Raji (cell line): Measurements from ENCODE around the gene RBX1.

Experiments
- POLR2A ChIP-seq: IDR thresholded peaks from 2 replicates; pipeline ENCODE4 v1.6.1; 2011; ENCODE audit warnings: low read depth, low read length, control low read depth; ENCODE audit not compliant: insufficient read depth

RBX1 gene

DNA sequence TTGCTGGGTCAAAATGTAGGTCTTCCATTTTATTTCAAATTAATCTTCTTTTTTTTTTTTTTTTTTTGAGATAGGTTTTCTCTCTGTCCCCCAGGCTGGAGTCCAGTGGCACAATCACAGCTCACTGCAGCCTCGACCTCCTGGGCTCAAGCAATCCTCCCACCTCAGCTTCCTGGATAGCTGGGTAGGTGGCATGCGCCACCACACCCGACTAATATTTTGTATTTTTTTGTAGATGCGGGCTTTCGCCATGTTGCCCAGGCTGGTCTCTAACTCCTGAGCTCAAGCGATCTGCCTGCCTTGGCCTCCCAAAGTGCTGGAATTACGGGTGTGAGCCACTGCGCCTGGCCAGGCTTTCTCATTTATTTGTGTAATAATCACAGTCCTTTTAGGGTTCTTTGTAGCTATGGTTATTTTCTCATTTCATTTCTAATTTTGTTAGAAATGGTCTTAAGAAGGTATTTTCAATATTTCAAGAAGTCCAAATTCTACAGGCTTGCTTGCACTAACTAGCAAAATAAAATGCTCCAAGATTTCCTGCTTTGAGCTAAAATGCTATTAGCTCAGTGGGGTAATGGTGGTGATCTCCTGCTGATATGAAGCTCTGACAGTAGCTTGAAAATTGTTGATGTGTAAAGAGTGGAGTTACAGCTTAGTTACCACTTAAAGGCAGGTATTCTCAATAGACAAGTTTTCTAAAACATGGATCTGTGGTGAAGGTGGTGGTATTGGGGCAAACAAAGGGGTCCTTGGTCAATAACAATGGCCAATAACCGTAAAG lies 50.0 kb downstream of the RBX1 start:
- TF ChIP-seq POLR2A = no peak

DNA sequence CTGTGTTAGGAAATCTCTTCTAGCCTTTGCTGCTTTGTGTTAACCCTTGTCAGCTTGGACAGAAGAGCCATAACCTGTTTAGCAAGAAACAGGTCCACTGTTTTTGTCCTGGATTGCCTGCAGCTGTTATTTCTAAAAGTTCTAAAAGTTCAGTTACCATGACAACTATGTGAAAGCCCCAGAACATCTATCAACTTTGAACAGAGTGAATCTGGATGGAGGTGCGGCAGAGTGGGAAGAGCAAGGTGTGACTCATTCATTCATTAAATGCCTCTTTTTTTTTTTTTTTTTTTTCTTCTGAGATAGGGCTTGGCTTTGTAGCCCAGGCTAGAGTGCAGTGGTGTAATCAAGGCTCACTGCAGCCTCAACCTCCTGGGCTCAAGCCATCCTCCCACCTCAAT lies 50.5 kb downstream of the RBX1 start:
- TF ChIP-seq POLR2A = no peak

- TF ChIP-seq POLR2A = no peak
Measured at GRCh38 chr22:41003066-41003465, 51.9 kb downstream of the RBX1 start.

- no peak for TF ChIP-seq POLR2A
Measured at GRCh38 chr22:41003976-41004375, 52.8 kb downstream of the RBX1 start.

DNA sequence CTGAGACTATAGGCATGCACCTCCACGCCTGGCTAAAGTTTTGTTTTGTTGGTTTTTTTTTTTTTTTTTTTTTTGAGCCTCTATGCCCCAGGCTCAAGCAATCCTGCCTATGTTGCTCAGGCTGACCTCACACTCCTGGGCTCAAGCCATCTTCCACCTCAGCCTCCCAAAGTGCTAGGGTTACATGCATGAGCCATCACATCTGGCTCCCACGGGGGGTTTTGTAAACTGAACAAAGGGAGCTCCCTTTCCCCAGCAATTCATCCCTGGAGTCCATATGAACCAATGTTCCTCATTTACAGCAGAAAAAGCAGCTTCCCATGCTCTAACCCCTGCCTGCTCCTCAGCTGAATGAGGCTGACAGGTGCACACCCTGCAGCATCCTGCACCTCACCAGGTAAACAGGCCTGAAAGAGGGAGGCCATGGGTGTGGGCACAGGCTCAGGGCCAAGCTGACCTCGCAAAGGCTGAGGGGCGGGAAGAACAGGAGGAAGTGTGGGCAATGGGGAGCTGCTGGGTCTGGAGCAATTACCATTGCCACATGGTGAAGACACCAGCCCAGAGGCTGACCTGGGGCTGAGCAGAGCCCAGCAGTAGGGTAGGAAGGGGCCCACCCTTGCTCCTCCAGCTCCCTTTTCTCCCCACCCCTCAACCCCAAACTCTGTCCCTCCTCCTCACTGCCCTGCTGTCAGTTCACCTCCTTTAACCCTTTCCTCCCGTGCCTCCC lies 58.2 kb downstream of the RBX1 start:
- TF ChIP-seq POLR2A = no peak

DNA sequence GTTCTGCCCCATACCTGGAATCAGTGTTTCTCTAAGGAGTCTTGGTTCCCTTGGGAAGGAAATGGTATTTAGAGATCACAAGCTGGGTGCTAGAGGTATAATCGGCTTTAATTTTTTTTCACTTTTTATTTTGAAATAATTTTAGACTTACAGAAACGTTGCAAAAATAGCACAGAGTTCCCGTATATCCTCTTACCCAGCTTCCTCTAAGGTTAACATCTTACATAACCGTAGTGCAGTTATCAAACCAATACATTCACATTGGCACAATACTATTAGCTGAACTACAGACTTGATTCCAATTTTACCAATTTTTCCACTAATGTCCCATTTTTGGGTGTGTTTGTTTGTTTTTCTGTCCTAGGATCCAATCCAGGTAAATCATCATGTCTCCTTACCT lies 63.8 kb downstream of the RBX1 start:
- no peak for TF ChIP-seq POLR2A

GRCh38 chr22:41021061-41021612 lies 70.0 kb downstream of the RBX1 start:
- TF ChIP-seq POLR2A = no peak

DNA sequence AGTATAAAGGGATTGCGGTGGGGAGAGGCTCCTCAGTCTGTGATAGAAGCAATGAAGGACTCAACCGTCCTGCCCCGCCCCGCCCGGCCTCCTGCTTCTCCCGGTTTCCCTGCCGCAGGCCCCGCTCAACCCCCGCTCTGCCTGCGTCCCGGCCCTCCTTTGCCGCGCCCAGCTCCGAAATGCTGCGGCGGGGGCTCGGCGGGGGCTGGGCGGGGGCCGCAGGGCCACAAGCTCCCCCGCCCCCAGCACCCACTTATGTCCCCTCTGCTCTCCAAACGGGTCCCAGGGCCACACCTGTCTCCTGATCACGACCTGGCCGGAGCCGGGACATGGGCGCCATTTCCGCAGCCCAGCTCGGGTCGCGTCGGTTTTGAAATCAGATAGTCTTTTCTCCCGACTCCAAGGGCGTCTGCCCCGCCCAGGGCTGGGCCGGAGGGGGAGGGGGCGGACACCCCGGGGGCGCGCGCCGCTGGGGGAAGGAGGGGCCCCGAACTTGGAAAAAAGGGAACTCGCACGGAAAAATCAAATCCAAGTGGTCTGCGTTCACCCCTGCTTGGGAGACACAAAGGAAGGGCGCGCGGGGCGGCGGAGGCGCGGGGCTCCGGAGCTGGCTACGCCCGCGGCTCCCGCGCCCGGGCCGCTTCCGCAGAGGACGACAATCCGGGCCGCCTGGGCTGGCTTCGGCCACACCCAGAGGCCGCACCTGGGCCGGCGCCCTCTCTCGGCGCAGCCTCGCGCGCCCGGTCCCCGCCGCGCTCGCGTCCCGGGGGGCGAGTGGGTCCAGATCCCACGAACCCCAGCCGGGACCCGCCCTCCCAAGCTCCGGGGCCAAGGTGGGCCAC lies 70.7 kb downstream of the RBX1 start:
- TF ChIP-seq POLR2A = 0 out of 2 replicates have a peak, but pooled peaks have one; percentile 2

DNA sequence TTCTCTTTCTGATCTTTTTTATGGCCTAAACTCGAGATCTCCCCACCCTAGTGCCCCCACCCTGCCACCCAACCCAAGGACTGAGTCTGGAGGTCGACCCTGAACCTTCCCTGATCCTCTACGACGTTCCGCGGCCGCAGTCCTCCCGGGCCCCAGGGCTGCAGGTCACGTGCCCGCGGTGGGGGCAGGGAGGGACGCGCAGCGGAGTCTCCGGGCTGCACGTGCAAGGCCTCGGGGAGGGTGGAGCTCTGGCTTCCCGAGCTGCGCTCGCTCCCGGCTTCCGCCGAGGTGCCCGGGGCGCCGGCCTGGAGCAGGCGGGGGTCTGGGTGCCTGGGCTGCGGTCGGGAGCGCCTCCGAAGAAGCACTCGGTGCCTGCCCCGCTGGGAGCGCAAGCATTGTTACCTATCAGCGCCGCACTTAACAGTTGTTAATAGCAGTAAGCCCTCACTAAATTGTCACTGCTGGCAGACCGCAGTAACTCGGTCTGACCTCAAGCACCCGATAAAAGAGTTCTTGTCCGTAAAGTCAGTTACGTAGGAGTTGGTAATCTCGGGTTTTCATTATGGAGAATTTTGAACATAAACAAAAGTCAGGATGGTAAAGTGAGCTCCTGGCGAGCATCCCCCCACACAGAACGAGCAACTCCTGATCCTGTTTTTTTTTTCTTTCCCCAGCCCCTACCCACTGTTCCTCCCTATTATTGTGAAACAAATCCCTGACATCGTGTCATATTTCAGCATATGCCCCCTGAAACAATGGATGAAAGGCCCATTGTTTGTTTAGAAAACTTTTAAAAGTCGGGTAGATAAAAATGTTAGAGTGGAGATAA lies 71.5 kb downstream of the RBX1 start:
- TF ChIP-seq POLR2A = peak; percentile 48
